ENCODE measurements around the gene GPR15. TPM values are rescaled to one million over a fixed set of nuclear protein-coding genes. Genes with fewer than 3 reads are reported as not detected.

The GPR15 gene
- total and polyA plus RNA-seq, 10 of the 15 experiments (the other 5 are each of a cell fraction or from before 2014, with no cell fraction given), result 70.7 to 150 (median 115) TPM

GRCh38 chr3:98557324-98558010, 25.7 kb downstream of the GPR15 start (continued):
- peak; percentile 71; the same call in 1 of the 2 replicates for TF ChIP-seq ZNF687 (IDR thresholded peaks at IDR 0.05)
- 0 out of 2 replicates have a peak, but pooled peaks have one; percentile 41 for TF ChIP-seq POLR2AphosphoS2 (IDR thresholded peaks at IDR 0.05; ENCODE audit: low read depth, low read length)
- 0 out of 2 replicates have a peak, but pooled peaks have one; percentile 29 for TF ChIP-seq NFYB (IDR thresholded peaks at IDR 0.05; ENCODE audit: insufficient read depth, low read depth, low read length)
- TF ChIP-seq IRF4 (IDR thresholded peaks at IDR 0.05; ENCODE audit: low read depth, low read length), result peak; percentile 81; the same call in 1 of the 2 replicates
- TF ChIP-seq SKIL (IDR thresholded peaks at IDR 0.05; ENCODE audit: low read depth, poor library complexity, severe bottlenecking), result peak; percentile 74
- TF ChIP-seq ATF2 (IDR thresholded peaks at IDR 0.05; ENCODE audit: low read length), result peak; percentile 96
- peak; percentile 48; the same call in 1 of the 2 replicates for TF ChIP-seq CBFB (IDR thresholded peaks at IDR 0.05; ENCODE audit: low read depth)
- TF ChIP-seq WRNIP1 (IDR thresholded peaks at IDR 0.05; ENCODE audit: borderline replicate concordance, low read depth, low read length), result no peak
- TF ChIP-seq CHD2 (IDR thresholded peaks at IDR 0.05; ENCODE audit: borderline replicate concordance, low read depth, low read length), result peak; percentile 16; the same call in 1 of the 2 replicates
- TF ChIP-seq MTA3 (IDR thresholded peaks at IDR 0.05; ENCODE audit: borderline replicate concordance, low read length), result peak; percentile 23
- peak; percentile 77 for TF ChIP-seq MTA2 (IDR thresholded peaks at IDR 0.05; ENCODE audit: low read depth)
- TF ChIP-seq CUX1 (IDR thresholded peaks at IDR 0.05; ENCODE audit: insufficient replicate concordance, low read depth, low read length), result peak; percentile 87
- TF ChIP-seq ZNF274 (IDR thresholded peaks at IDR 0.05; ENCODE audit: insufficient read depth, insufficient read length), result no peak

Measured in GM12878 (cell line).